Cerebellar cortex (tissue), 1 donor: ENCODE data around the gene LAMB1.
A peak's percentile ranks its signal among the peaks of the same experiment; 100 is the strongest.

Source experiments
- DNase-seq: peaks from one replicate; pipeline ENCODE4 v3.0.0-alpha.2; 2015; ENCODE audit warnings: low spot score

The LAMB1 gene

DNA sequence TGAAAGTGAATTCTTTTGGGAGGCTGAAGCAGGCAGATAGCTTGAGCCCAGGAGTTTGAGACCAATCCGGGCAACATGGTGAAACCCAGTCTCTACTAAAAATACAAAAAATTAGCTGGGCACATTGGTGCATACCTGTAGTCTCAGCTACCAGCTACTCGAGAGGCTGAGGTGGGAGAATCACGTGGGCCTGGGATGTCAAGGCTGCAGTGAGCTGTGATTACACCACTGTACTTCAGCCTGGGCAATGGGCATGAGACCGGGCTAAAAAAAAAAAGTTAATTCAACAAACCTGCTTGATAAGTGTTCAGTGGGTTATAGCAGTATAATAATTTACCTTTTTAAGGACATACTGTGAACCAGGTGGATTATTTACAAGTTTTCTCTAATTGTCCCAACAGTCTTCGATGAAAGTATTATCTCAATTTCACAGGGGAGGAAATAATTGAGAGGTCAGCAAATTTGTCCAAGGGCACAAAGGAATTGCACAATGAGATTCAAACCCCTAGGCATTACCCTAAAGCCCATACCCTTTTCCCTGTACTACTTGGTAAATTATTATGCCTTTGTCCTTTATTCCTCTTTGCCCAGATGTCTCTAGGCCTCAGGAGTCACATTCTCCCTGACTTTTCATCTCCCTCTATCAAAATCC, 125.1 kb downstream of the LAMB1 start:
- DNase-seq: no peak

DNA sequence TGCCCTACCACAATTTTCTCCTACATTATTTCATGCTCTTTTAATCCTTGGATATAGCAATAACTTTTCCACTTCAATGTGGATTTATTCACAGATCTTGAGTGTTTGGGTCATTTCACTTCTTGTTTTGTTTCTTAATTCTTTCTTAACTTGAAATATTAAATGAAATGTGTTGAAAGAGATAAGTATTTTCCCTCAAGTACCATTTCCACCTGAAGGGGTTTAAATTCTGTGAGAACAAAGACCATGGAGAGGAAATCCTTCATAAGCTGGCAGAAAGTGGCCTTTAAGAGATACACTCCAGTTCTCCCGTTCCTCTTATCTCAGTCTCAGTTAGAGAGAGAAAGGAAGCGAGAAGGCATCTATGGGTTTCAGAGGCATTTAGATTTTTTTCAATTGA, 126.0 kb downstream of the LAMB1 start:
- no peak for DNase-seq

DNA sequence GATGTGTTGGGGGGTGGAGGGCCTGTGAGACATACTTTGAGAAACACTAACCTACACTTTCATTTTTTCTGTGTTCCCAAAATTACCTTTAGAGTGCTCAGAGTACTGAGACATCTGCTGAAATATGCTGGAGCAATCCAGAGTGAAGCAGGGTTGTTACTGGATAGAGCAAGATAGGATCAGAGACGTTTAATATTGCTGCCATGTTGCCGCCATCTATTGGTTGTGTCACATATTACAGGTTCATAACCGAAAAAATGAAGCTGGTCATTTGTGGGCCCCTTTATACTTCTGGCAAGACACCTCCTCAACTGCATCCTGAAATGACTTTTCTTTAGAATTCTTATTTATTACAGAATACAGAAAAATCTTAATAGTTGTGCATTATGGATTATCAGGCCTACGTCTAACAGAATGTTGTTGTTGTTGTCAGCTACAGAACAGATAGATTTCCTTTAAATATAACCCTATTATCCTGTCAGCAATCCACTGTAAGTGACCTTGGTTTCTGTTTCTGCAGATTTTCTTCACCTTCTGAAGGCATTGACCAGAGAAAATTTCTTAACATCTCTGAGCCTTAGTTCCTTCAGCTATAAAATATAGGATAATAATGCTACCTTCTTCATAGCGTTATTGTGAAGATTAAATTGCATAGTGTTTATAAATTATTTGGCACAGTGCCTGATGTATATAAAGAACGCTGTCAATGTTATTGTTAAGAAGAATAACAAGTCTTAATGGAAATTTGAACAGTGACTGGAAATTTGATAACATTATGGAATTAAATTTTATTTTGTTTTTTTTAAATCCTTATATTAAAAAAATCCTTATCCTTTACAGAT, 128.1 kb downstream of the LAMB1 start:
- peak; percentile 74 for DNase-seq

DNA sequence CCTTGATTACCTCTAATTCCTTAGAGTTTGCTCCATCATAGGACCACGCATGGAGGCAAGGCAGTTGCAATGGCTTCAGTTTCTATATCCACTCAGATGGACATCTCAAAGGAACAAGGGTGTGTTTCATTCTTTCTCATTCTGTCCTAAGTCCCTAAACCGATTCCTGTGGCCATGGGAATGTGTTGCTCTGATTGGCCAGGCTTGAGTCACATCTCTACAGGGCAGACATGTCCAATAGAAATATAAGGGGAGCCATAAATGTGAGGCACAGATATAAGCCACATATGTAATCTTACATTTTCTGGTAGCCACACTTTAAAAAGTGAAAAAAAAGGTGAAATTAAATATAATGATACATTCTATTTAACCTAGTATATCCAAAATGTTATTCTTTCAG, 128.8 kb downstream of the LAMB1 start:
- DNase-seq: no peak
